Measurements from ENCODE around the gene MMP19. TPM values are rescaled to one million over a fixed set of nuclear protein-coding genes. Genes with fewer than 3 reads are reported as not detected.

The MMP19 gene
- total and polyA plus RNA-seq, 8 donors: 0.63 to 7.5 (median 3.0) TPM

- no peaks in the 10 kb centered on the region for H3K27me3 ChIP-seq
- DNase-seq (no peak), FAIRE-seq (no peak), ATAC-seq (no peak)
- H3K27ac ChIP-seq: no peak overlapping the region
- H3K36me3 ChIP-seq: no peaks in the 10 kb centered on the region
- 88 to 92% methylated on average over 10 of the region's 10 CpGs for WGBS, 2 donors
- TF ChIP-seq CTCF (IDR thresholded peaks at IDR 0.05): no peak
- intact Hi-C loops (cut with DNase I): loop anchor here in 1 of 3 donors (10.0 kb wide), 1 partner anchor 72 kb away; no protein-coding TSS in a partner anchor
- no peaks in the 10 kb centered on the region for H3K9me3 ChIP-seq
- H3K4me3 ChIP-seq: no peak overlapping the region
- H3K4me1 ChIP-seq: peaks cover 0 to 7% (median 7%) of the 10 kb centered on the region in 3 donors
These were observed 9.7 kb downstream of the MMP19 start for GRCh38 chr12:55833056-55833455.

- peak overlapping the region in 2 of 4 donors; percentile 87 to 94 for H3K4me3 ChIP-seq
- no peaks in the 10 kb centered on the region for H3K9me3 ChIP-seq
- peaks cover 0 to 18% (median 7%) of the 10 kb centered on the region in 3 donors for H3K4me1 ChIP-seq
- ATAC-seq (no peak), FAIRE-seq (no peak), DNase-seq (no peak)
- H3K27me3 ChIP-seq: no peaks in the 10 kb centered on the region
- TF ChIP-seq CTCF (IDR thresholded peaks at IDR 0.05): no peak
- H3K27ac ChIP-seq: peak overlapping the region in 1 of 4 donors; percentile 87
- intact Hi-C loops (cut with DNase I): loop anchor here in 1 of 3 donors (10.0 kb wide), 1 partner anchor 73 kb away; no protein-coding TSS in a partner anchor
- no peaks in the 10 kb centered on the region for H3K36me3 ChIP-seq
- 35 to 58% methylated on average over 1 of the region's 1 CpG for WGBS, 2 donors
These were observed 11.3 kb downstream of the MMP19 start for GRCh38 chr12:55831447-55831815.

GRCh38 chr12:55830601-55831446 lies 11.9 kb downstream of the MMP19 start:
- DNase-seq (peak in 5 of 6 donors; percentile 48 to 65 (median 63)), ATAC-seq (peak in 3 of 4 donors; percentile 28 to 32 (median 31)), FAIRE-seq (no peak)
- no peaks in the 10 kb centered on the region for H3K9me3 ChIP-seq
- H3K27ac ChIP-seq: peak overlapping the region; percentile 70 to 88 (median 87)
- no peaks in the 10 kb centered on the region for H3K36me3 ChIP-seq
- peaks cover 0 to 20% (median 7%) of the 10 kb centered on the region in 3 donors for H3K4me1 ChIP-seq
- intact Hi-C loops (cut with DNase I): loop anchor here in 1 of 3 donors (10.0 kb wide), 1 partner anchor 74 kb away; no protein-coding TSS in a partner anchor
- no peak for TF ChIP-seq CTCF (IDR thresholded peaks at IDR 0.05)
- WGBS, 2 donors: 16 to 18% methylated on average over 21 to 23 of the region's 23 CpGs
- peak overlapping the region; percentile 74 to 94 (median 88) for H3K4me3 ChIP-seq
- no peaks in the 10 kb centered on the region for H3K27me3 ChIP-seq

- intact Hi-C loops (cut with DNase I): loop anchor here in 1 of 3 donors (10.0 kb wide), 1 partner anchor 75 kb away; no protein-coding TSS in a partner anchor
- no peaks in the 10 kb centered on the region for H3K36me3 ChIP-seq
- H3K27me3 ChIP-seq: no peaks in the 10 kb centered on the region
- ATAC-seq (peak; percentile 37 to 52 (median 44)), FAIRE-seq (no peak), DNase-seq (peak; percentile 65 to 89 (median 74))
- H3K4me1 ChIP-seq: peaks cover 3 to 22% (median 10%) of the 10 kb centered on the region in 3 donors
- peak overlapping the region; percentile 70 to 88 (median 87) for H3K27ac ChIP-seq
- peak overlapping the region; percentile 74 to 94 (median 88) for H3K4me3 ChIP-seq
- no peaks in the 10 kb centered on the region for H3K9me3 ChIP-seq
- TF ChIP-seq CTCF (IDR thresholded peaks at IDR 0.05): no peak
- WGBS, 2 donors: 0 to 1% methylated on average over 37 of the region's 37 CpGs
These were observed 12.7 kb downstream of the MMP19 start for GRCh38 chr12:55829967-55830600.

Measured in pancreas (tissue), 10 donors.